Inferior parietal cortex (tissue), 1 donor: ENCODE data around the gene ZNF107.

Source experiments
- DNase-seq: peaks from one replicate; pipeline ENCODE4 v3.0.0-alpha.2; 2016; ENCODE audit errors: extremely low spot score

The ZNF107 gene

GRCh38 chr7:64665980-64666662 lies at the start of gene ZNF107:
TSS of gene ZNF107 (plus strand) at chr7:64666133. CDS start at chr7:64666283, 150 bp downstream.
- DNase-seq: peak; percentile 92

- DNase-seq: peak; percentile 83
Measured at GRCh38 chr7:64618785-64619456, 47.0 kb upstream of the ZNF107 start.

- no peak for DNase-seq
Measured at GRCh38 chr7:64619705-64620104, 46.2 kb upstream of the ZNF107 start.

GRCh38 chr7:64621656-64622055 lies 44.3 kb upstream of the ZNF107 start:
- DNase-seq: no peak

- peak; percentile 22 for DNase-seq
Measured at GRCh38 chr7:64625114-64626082, 40.5 kb upstream of the ZNF107 start.

DNA sequence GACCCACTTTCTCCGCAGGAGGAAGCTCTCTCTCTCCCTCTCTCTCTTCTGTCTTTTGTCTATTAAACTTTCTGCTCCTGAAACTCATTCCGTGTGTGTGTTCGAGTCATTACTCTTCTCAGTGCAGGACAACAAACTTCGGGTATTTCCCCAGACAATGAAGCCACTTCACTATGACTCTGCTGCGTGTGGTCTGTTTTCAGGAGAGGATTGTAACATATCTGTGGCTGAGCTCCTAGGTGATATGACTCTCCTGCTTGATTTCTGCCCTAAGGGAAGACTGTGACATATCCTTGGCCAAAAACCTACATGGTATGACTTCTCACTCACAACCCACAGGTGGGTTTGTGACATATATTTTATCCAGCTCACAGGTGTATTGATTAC lies 39.9 kb upstream of the ZNF107 start:
- no peak for DNase-seq

- DNase-seq: no peak
Measured at GRCh38 chr7:64626557-64626956, 39.4 kb upstream of the ZNF107 start.

GRCh38 chr7:64628192-64628591 lies 37.7 kb upstream of the ZNF107 start:
- no peak for DNase-seq

- no peak for DNase-seq
Measured at GRCh38 chr7:64628721-64629120, 37.2 kb upstream of the ZNF107 start.

GRCh38 chr7:64630496-64630895 lies 35.4 kb upstream of the ZNF107 start:
- DNase-seq: peak; percentile 33

GRCh38 chr7:64632029-64632428 lies 33.9 kb upstream of the ZNF107 start:
- no peak for DNase-seq

- DNase-seq: no peak
Measured at GRCh38 chr7:64633401-64633800, 32.5 kb upstream of the ZNF107 start.

- DNase-seq: no peak
Measured at GRCh38 chr7:64634406-64635062, 31.4 kb upstream of the ZNF107 start.

- no peak for DNase-seq
Measured at GRCh38 chr7:64636386-64636785, 29.5 kb upstream of the ZNF107 start.

DNA sequence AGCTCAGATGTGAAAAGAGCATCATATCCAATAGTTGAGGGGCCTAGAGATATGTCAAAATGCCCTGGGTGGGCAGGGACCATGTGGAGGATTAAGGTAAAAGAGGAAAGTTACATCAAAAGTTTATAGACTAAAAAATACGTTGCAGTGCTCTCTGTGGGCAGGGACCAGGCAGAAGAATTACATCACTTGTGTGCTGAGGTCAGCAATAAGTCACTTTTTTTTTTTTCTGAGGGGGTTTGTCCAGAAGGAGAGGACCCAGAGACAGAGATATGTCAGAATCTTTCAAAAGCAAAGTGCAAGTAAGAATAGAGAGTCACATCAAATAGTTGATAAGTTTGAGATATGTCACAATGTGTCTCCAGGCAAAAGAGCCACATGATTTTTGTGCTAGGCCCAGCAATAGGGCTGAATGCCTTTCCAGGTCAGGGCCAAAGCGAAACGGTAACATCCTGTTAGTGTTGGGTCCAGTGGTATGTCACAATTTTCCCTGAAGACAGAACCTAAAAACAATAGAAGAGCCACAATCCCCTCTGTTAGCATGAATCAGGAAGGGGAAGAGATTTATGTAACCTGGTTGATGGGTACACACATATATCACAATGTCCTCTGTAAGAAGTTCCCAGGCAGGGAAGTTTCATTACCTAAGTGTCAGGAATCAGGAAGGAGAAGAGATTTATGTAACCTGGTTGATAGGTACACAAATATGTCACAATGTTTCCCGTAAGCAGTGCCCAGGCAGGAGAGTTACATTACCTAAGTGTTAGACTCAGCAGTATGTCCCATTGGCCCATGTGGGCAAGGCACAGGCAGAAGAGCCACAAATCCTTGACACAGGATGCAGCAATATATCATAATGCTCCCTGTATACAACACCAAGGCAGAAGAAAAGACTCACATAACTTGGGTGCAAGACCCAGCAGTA lies 28.1 kb upstream of the ZNF107 start:
- no peak for DNase-seq

DNA sequence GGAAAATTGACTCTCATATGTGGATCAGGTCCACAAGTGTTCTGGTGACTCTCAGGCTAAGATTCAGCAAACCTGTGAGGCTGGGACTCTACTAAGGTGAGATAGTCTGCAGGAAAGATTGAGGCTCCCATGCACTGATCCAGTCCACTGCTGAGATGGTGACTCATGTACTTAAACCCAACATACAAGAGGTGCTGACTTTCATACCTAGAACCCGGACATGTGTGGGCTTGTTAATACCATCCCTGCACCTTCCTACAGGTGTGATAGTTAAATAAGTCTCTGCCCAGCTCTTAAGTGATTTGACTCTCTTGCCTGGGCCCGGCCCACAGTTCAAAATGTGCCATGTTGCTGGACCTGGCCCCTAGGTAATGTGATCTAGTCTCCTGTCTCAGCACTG lies 27.1 kb upstream of the ZNF107 start:
- DNase-seq: no peak

- no peak for DNase-seq
Measured at GRCh38 chr7:64639267-64640001, 26.5 kb upstream of the ZNF107 start.

DNA sequence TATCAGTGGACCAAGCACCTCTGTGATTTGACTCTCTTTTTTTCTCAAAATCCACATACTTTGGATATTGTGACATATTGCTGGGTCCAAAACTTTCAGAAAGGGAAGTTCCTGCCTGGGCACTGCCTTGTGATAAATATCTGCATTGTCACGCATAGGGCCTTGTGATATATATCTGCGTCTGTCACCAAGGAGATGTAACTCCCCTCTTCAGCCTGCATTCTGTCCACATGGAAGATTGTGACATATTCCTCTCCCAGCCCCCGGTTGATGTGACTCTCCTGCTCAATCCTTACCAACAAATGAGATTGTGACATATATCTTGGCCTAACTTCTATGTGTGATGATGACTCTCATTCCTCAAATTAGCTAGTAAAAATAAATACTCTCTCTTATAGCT lies 25.4 kb upstream of the ZNF107 start:
- no peak for DNase-seq

- DNase-seq: no peak
Measured at GRCh38 chr7:64642046-64642445, 23.9 kb upstream of the ZNF107 start.

DNA sequence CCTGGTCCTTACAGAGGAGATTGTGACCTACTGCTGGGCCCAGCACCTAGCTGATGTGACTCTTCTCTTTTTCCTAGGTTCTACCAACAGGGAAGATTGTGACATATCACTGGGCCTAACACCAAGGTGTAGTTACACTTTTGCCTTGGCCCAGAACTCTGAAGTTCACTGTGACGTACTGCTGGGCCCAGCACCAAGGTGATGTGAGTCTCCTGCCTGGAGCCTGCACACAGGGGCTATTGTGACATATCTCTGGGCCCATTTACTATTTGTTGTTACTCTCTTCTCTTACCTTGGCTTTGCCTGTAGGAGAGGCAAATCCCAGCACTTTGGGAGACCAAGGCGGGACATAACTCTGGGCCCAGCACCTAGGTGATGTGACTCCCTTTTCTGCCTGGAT lies 23.1 kb upstream of the ZNF107 start:
- no peak for DNase-seq
